LNCAP (cell line): ENCODE data around the gene DHRS7C.

ENCODE experiments used
- CTCF ChIP-seq: fragments of 450-650 bp; IDR thresholded peaks from 2 replicates; pipeline ENCODE4 v1.5.1; 2017; ENCODE audit warnings: mild to moderate bottlenecking

The DHRS7C gene

GRCh38 chr17:9828296-9829295 lies 37.2 kb upstream of the DHRS7C start:
- no peak for TF ChIP-seq CTCF

DNA sequence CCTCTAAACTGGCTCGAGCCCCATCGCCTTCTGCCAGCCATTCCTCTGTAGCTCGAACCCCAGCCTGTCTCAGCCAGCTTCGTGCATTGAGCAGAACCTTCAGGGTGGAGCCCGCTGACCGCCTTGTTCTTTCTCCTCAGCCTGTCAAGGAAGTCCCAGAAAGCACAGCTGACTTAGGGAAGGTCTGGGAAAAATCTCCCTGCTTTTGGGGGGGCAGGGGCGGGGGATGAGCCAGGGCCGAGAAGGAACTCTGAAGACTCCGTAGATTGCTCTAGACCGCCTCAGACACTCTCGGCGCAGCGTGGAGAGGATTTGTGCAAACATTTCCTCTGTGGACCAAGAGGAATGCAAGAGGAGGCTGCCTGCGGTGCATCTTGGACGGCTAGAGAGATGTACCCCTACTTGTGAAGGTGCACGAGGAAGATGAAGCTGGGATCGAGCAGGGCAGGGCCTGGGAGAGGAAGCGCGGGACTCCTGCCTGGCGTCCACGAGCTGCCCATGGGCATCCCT lies 34.3 kb upstream of the DHRS7C start, which contains the start of gene GLP2R:
TSS of gene GLP2R (plus strand) at position 284 of the 510 bp plus-strand sequence. CDS start at position 424, 140 bp downstream.
- no peak for TF ChIP-seq CTCF

GRCh38 chr17:9824797-9825338 lies 33.5 kb upstream of the DHRS7C start:
- no peak for TF ChIP-seq CTCF

- TF ChIP-seq CTCF: no peak
These were observed 32.7 kb upstream of the DHRS7C start for GRCh38 chr17:9824094-9824493.

DNA sequence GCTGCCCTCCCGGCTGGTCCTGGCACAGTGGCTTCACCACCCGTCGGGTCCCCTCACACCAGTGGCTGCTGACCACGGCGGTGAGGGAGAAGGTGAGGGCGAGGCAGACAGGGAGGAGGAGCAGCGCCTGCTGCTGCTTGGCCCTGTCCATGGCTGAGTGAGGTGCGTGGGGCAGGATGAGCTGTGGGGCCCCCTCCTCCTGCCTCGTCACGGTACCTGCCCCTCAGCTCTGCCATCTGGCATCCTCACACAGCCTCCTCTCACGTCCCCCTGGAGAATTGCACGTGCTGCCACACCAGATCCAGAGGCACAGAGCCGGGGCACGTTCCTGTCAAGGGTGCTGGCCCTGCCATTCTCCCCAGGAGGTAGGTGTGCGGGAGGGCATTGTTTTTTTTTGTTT lies 30.5 kb upstream of the DHRS7C start, which contains the start of gene GSG1L2:
TSS of gene GSG1L2 (minus strand) at position 159 of the 400 bp plus-strand sequence. CDS start at position 151, 8 bp downstream.
- TF ChIP-seq CTCF: no peak

DNA sequence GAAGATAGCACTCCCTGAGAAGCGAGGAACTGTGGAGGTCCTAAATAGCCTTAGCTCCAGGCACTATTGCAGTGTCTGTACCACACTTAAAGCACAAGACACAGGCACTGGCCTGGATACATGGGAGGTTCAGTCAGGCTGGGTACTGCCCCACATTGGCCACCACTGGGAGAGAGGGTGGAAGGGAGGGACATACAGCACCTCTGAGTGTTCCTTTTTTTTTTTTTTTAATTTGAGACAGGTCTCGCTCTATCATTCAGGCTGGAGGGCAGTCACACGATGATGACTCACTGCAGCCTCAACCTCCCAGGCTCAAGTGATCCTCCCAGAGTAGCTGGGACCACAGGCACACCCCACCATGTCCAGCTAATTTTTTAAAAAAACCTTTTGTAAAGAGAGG lies 29.1 kb upstream of the DHRS7C start:
- no peak for TF ChIP-seq CTCF

- TF ChIP-seq CTCF: no peak
These were observed 27.4 kb upstream of the DHRS7C start for GRCh38 chr17:9818760-9819159.
